ENCODE results near the gene TM4SF5. TPM values are rescaled to one million over a fixed set of nuclear protein-coding genes. Genes with fewer than 3 reads are reported as not detected.

TM4SF5 gene, protein sequence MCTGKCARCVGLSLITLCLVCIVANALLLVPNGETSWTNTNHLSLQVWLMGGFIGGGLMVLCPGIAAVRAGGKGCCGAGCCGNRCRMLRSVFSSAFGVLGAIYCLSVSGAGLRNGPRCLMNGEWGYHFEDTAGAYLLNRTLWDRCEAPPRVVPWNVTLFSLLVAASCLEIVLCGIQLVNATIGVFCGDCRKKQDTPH
- total RNA-seq (not detected), polyA plus RNA-seq (0.14 TPM)
- long read RNA-seq, donor 1 = 0 reads
- long read RNA-seq, donor 2 = 0 reads
- long read RNA-seq, donor 3 = 0 reads
- long read RNA-seq, donor 4 = 0 reads
- long read RNA-seq, donor 5, partial matches to known transcripts = 0 of 2 reads
- long read RNA-seq, donor 5, other reads (novel, unspliced or antisense) = 0 of 2 reads
- long read RNA-seq, donor 6 = 0 reads
- long read RNA-seq, donor 7 = 0 reads
- long read RNA-seq, donor 8 = 0 reads
- long read RNA-seq, donor 9 = 0 reads
- long read RNA-seq, donor 10 = 0 reads

DNA sequence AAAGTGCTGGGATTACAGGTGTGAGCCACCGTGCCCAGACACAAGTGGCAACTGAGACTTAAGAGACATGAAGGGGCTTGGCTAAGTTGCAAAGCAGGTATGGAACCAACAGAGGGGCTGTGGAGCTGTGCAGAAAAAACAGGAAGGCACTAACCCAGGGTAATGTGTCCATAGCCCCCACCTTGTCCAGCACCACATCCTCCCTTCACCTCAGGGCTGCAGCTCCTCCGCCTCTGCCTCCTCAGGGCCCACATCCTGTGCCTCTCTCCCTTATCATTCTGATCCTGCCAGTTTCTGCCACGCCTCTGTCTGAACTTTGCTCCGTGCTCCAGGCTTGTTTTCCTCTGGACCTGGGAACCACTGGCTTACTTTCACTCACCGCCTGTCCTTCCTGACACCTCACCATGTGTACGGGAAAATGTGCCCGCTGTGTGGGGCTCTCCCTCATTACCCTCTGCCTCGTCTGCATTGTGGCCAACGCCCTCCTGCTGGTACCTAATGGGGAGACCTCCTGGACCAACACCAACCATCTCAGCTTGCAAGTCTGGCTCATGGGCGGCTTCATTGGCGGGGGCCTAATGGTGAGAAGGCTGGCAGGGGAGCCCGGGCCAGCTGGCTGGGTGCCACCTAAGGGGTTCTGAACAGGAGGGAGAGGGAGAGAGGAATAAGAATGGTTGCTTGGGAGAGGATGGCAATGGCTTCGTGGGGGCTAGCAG, at the start of gene TM4SF5:
TSS of gene TM4SF5 (plus strand) at position 368 of the 716 bp plus-strand sequence. CDS start at position 405, 37 bp downstream.
- no peak within 1 kb of the TSS for H3K27ac ChIP-seq (ENCODE audit: low read depth in 1 of 2, low read length in 1 of 2)
- 81% methylated on average over 13 of the region's 13 CpGs for WGBS
- H3K4me3 ChIP-seq (ENCODE audit: low read length in 2 of 2) = no peak within 1 kb of the TSS
- peaks cover 0 to 18% of the 10 kb centered on the region in 2 donors for H3K27me3 ChIP-seq (ENCODE audit: control insufficient read depth in 2 of 2, insufficient read depth in 1 of 2, low read length in 1 of 2)
- H3K36me3 ChIP-seq (ENCODE audit: control insufficient read depth in 2 of 2, insufficient read depth in 2 of 2, low read length in 1 of 2) = no peaks in the 10 kb centered on the region
- no peaks in the 10 kb centered on the region for H3K9me3 ChIP-seq (ENCODE audit: control insufficient read depth in 2 of 2, insufficient read depth in 1 of 2, low read length in 1 of 2)
- no peaks in the 10 kb centered on the region for H3K4me1 ChIP-seq (ENCODE audit: control insufficient read depth in 2 of 2, insufficient read depth in 2 of 2, low read length in 2 of 2)
- no peak for DNase-seq (ENCODE audit: low read depth in 6 of 9, low spot score in 9 of 9)

DNA sequence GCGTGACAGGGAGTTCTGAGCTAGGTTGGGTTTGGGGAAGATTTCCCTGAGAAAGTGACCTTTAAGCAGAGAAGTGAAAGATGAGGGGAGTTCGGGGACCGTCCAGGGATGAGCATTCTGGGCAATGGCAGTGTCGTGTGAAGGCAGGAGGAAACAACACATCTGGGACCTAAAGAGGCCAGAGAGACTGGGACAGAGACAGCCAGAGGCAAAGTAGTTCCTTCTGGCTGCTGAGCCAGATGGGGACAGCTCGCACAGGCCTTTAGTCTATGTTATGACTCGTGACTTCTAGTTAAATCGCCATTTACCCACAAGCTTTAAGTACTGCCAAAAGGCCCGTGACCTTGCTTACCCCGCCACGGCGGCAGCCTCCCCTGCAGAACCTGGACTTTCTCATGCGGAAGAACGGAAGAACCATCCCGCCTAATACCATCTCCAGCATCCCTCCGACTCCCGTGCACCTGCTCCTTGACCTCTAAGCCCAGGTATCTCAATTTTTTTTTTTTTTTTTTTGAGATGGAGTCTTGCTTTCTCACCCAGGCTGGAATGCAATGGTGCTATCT, 48.9 kb upstream of the TM4SF5 start:
- Histone ChIP-seq H3K27ac (ENCODE audit: low read depth in 1 of 2, low read length in 1 of 2) (no peak overlapping the region), H3K4me1 (ENCODE audit: control insufficient read depth in 2 of 2, insufficient read depth in 2 of 2, low read length in 2 of 2) (no peaks in the 10 kb centered on the region), H3K9me3 (ENCODE audit: control insufficient read depth in 2 of 2, insufficient read depth in 1 of 2, low read length in 1 of 2) (no peaks in the 10 kb centered on the region), H3K36me3 (ENCODE audit: control insufficient read depth in 2 of 2, insufficient read depth in 2 of 2, low read length in 1 of 2) (peaks cover 27 to 36% of the 10 kb centered on the region in 2 donors), H3K4me3 (ENCODE audit: low read length in 2 of 2) (no peak overlapping the region), H3K27me3 (ENCODE audit: control insufficient read depth in 2 of 2, insufficient read depth in 1 of 2, low read length in 1 of 2) (no peaks in the 10 kb centered on the region)
- no peak for DNase-seq (ENCODE audit: low read depth in 6 of 9, low spot score in 9 of 9)
- WGBS = 96% methylated on average over 16 of the region's 16 CpGs

DNA sequence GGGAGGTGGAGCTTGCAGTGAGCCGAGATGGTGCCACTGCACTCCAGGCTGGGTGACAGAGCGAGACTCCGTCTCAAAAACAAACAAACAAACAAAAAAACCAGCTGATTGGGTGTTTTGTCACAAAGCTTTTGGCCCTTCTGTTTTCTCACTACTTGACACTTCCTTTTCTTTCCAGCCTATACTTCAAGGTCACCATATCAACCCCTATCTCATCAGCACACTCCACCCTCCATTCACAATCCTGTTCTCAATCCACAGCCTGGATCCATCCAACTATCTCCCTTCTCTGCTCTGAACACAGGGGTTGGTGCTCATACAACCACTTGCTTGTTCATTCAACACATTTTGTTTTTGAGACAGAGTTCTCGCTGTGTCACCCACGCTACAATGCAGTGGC, 47.0 kb upstream of the TM4SF5 start:
- Histone ChIP-seq H3K27me3 (ENCODE audit: control insufficient read depth in 2 of 2, insufficient read depth in 1 of 2, low read length in 1 of 2) (peaks cover 0 to 2% of the 10 kb centered on the region in 2 donors), H3K27ac (ENCODE audit: low read depth in 1 of 2, low read length in 1 of 2) (no peak overlapping the region), H3K36me3 (ENCODE audit: control insufficient read depth in 2 of 2, insufficient read depth in 2 of 2, low read length in 1 of 2) (peaks cover 9 to 20% of the 10 kb centered on the region in 2 donors), H3K9me3 (ENCODE audit: control insufficient read depth in 2 of 2, insufficient read depth in 1 of 2, low read length in 1 of 2) (no peaks in the 10 kb centered on the region), H3K4me3 (ENCODE audit: low read length in 2 of 2) (no peak overlapping the region), H3K4me1 (ENCODE audit: control insufficient read depth in 2 of 2, insufficient read depth in 2 of 2, low read length in 2 of 2) (no peaks in the 10 kb centered on the region)
- WGBS = 96% methylated on average over 5 of the region's 5 CpGs
- no peak for DNase-seq (ENCODE audit: low read depth in 6 of 9, low spot score in 9 of 9)

DNA sequence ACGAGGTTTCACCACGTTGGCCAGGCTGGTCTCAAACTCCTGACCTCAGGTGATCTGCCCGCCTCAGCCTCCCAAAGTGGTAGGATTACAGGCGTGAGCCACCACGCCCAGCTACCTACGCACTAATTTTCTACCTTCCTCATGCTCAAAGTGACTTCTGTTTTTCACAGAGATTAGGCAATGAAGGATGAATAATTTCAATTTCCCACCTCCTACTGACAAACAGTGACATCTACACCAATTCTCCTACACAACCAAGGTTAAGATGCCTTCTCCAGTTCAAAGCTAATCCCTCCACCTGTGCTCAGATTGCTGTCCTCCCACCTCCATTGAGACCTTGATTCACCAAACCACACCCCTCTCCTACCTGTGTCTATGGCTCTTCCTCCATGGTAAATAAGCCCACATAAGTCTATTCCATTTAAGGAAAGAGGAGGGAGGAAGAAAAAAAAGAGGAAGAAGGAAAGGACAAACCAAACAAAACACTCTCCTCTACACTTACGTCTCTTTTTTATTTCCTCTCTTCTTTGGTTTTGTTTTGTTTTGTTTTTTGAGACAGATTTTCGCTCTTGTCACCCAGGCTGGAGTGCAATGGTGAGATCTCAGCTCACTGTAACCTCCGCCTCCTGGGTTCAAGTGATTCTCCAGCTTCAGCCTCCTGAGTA, 45.9 kb upstream of the TM4SF5 start:
- H3K27ac ChIP-seq (ENCODE audit: low read depth in 1 of 2, low read length in 1 of 2) = no peak overlapping the region
- H3K36me3 ChIP-seq (ENCODE audit: control insufficient read depth in 2 of 2, insufficient read depth in 2 of 2, low read length in 1 of 2) = peaks cover under 1 to 9% of the 10 kb centered on the region in 2 donors
- no peak overlapping the region for H3K4me3 ChIP-seq (ENCODE audit: low read length in 2 of 2)
- no peaks in the 10 kb centered on the region for H3K9me3 ChIP-seq (ENCODE audit: control insufficient read depth in 2 of 2, insufficient read depth in 1 of 2, low read length in 1 of 2)
- peaks cover 3% of the 10 kb centered on the region in 2 donors for H3K4me1 ChIP-seq (ENCODE audit: control insufficient read depth in 2 of 2, insufficient read depth in 2 of 2, low read length in 2 of 2)
- peaks cover 0 to 2% of the 10 kb centered on the region in 2 donors for H3K27me3 ChIP-seq (ENCODE audit: control insufficient read depth in 2 of 2, insufficient read depth in 1 of 2, low read length in 1 of 2)
- no peak for DNase-seq (ENCODE audit: low read depth in 6 of 9, low spot score in 9 of 9)
- WGBS = 83% methylated on average over 9 of the region's 9 CpGs

DNA sequence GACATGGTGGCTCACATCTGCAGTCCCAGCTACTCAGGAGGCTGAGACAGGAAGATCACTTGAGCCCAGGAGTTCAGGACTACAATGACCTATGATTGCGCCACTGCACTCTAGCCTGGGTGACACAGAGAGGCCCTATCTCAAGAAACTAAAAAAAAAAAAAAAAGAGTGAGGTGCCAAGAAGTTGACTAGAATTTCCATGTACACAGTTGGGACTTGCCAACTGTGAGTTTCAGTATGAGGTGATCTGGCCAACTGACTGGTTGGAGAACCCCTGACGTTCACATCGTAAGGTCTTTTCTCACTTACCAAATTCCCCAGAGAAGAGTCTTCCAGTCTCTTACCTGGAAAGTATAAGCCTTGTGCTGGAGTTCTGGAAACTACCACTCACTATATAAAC, 43.6 kb upstream of the TM4SF5 start:
- 61% methylated on average over 3 of the region's 3 CpGs for WGBS
- Histone ChIP-seq H3K36me3 (ENCODE audit: control insufficient read depth in 2 of 2, insufficient read depth in 2 of 2, low read length in 1 of 2) (peaks cover 0 to 3% of the 10 kb centered on the region in 2 donors), H3K4me3 (ENCODE audit: low read length in 2 of 2) (no peak overlapping the region), H3K9me3 (ENCODE audit: control insufficient read depth in 2 of 2, insufficient read depth in 1 of 2, low read length in 1 of 2) (no peaks in the 10 kb centered on the region), H3K27ac (ENCODE audit: low read depth in 1 of 2, low read length in 1 of 2) (no peak overlapping the region), H3K4me1 (ENCODE audit: control insufficient read depth in 2 of 2, insufficient read depth in 2 of 2, low read length in 2 of 2) (peaks cover 6 to 12% of the 10 kb centered on the region in 2 donors), H3K27me3 (ENCODE audit: control insufficient read depth in 2 of 2, insufficient read depth in 1 of 2, low read length in 1 of 2) (peaks cover 0 to 2% of the 10 kb centered on the region in 2 donors)
- no peak for DNase-seq (ENCODE audit: low read depth in 6 of 9, low spot score in 9 of 9)

DNA sequence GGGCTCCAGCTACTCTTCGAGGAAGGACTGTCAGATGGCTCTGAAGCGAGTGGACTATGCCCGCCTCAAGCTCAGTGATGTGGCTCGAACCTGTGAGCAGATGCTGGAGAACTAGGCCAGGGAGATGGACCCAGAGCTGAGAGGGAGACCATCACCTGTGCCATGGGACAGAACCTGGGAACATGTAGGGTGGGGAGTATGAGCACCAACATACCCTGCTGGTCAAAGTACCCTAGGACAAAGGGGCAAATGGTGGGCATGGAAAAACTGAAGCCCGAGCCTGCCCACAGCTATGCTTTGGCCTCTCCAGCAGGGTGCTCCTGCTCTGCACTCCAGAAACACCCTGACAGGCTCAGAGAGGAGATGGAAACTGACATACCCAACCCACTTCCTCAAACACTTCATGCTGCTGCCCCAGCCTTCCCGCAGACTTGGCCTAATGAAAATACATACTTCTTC, 38.6 kb upstream of the TM4SF5 start:
- H3K4me1 ChIP-seq (ENCODE audit: control insufficient read depth in 2 of 2, insufficient read depth in 2 of 2, low read length in 2 of 2) = peaks cover 6 to 18% of the 10 kb centered on the region in 2 donors
- whole genome bisulfite sequencing = 63% methylated on average over 6 of the region's 6 CpGs
- H3K9me3 ChIP-seq (ENCODE audit: control insufficient read depth in 2 of 2, insufficient read depth in 1 of 2, low read length in 1 of 2) = no peaks in the 10 kb centered on the region
- H3K27ac ChIP-seq (ENCODE audit: low read depth in 1 of 2, low read length in 1 of 2) = peak overlapping the region in 1 of 2 donors; percentile 15
- peaks cover 0 to 3% of the 10 kb centered on the region in 2 donors for H3K36me3 ChIP-seq (ENCODE audit: control insufficient read depth in 2 of 2, insufficient read depth in 2 of 2, low read length in 1 of 2)
- H3K27me3 ChIP-seq (ENCODE audit: control insufficient read depth in 2 of 2, insufficient read depth in 1 of 2, low read length in 1 of 2) = peaks cover under 1 to 35% of the 10 kb centered on the region in 2 donors
- no peak for DNase-seq (ENCODE audit: low read depth in 6 of 9, low spot score in 9 of 9)
- H3K4me3 ChIP-seq (ENCODE audit: low read length in 2 of 2) = no peak overlapping the region

DNA sequence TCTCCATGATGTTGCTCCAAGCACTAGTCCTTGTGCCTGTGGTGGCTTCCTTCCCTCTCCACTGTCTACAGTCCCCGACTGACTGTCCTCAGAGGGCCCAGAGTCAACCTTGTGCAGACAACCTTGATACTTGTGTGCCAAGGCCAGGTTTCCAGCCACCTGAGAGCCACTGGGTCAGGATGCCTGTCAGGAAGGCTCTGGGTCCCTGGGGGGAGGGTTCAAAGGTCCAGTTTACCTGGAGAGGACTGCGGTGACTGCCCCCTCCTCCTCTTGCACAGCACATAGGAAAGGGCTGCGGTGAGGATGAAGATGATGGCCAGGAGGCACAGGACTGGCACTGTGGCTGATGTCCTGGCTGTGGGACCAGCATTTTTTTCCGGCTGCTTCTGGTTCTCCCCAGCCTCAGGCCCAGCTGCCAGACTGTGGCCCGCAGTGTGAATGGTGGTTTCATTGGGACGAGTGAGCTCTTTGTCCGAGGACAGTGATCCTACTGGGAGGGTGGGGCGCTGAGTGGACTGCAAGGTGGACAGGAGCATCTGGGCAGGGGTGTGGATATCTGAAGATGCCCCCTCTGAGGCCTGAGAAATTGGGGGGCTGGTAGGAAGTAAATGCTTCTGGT, 36.7 kb upstream of the TM4SF5 start:
- Histone ChIP-seq H3K9me3 (ENCODE audit: control insufficient read depth in 2 of 2, insufficient read depth in 1 of 2, low read length in 1 of 2) (peaks cover 0 to 7% of the 10 kb centered on the region in 2 donors), H3K4me1 (ENCODE audit: control insufficient read depth in 2 of 2, insufficient read depth in 2 of 2, low read length in 2 of 2) (peaks cover 20 to 34% of the 10 kb centered on the region in 2 donors), H3K27ac (ENCODE audit: low read depth in 1 of 2, low read length in 1 of 2) (no peak overlapping the region), H3K36me3 (ENCODE audit: control insufficient read depth in 2 of 2, insufficient read depth in 2 of 2, low read length in 1 of 2) (peaks cover 0 to 3% of the 10 kb centered on the region in 2 donors), H3K4me3 (ENCODE audit: low read length in 2 of 2) (no peak overlapping the region), H3K27me3 (ENCODE audit: control insufficient read depth in 2 of 2, insufficient read depth in 1 of 2, low read length in 1 of 2) (peaks cover 18 to 52% of the 10 kb centered on the region in 2 donors)
- no peak for DNase-seq (ENCODE audit: low read depth in 6 of 9, low spot score in 9 of 9)
- WGBS = 99% methylated on average over 8 of the region's 8 CpGs

DNA sequence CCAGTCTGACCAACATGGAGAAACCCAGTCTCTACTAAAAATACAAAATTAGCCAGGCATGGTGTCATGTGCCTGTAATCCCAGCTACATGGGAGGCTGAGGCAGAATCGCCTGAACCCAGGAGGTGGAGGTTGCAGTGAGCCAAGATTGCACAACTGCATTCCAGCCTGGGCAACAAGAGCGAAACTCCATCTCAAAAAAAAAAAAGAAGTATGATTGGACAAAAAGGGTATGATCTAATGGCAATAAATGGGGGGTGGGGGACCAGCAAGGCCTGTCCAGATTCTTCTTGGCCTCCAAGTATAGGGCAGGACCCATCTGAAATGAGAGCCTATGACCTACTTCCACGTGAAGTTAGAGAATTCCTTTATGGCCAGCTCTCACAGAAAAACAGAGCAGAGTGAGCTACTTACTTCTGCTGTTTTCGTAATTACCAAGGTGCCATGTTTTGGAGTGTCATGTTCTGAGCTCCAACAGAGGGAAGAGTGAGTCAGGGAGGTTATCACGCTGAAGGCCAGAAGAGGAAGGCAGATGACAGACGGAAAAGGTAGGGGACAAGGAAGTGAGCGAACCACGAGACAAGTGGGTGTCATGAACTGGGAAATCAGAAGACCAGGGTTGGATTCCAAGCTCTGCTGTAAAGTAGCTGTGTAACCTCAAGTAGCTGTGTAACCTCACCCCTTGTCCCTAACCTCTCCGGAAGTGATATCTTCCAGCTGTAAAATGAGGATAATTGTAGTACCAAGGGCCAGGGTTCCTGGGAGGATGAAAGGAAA, 35.6 kb upstream of the TM4SF5 start:
- Histone ChIP-seq H3K9me3 (ENCODE audit: control insufficient read depth in 2 of 2, insufficient read depth in 1 of 2, low read length in 1 of 2) (peaks cover 0 to 7% of the 10 kb centered on the region in 2 donors), H3K27ac (ENCODE audit: low read depth in 1 of 2, low read length in 1 of 2) (no peak overlapping the region), H3K4me3 (ENCODE audit: low read length in 2 of 2) (no peak overlapping the region), H3K4me1 (ENCODE audit: control insufficient read depth in 2 of 2, insufficient read depth in 2 of 2, low read length in 2 of 2) (peaks cover 17 to 31% of the 10 kb centered on the region in 2 donors), H3K36me3 (ENCODE audit: control insufficient read depth in 2 of 2, insufficient read depth in 2 of 2, low read length in 1 of 2) (peaks cover 0 to 3% of the 10 kb centered on the region in 2 donors), H3K27me3 (ENCODE audit: control insufficient read depth in 2 of 2, insufficient read depth in 1 of 2, low read length in 1 of 2) (peaks cover 27 to 63% of the 10 kb centered on the region in 2 donors)
- 72% methylated on average over 9 of the region's 9 CpGs for WGBS
- DNase-seq (ENCODE audit: low read depth in 6 of 9, low spot score in 9 of 9) = no peak

Measured in thymus (tissue), 14 donors.